Measurements from ENCODE around the gene OR51T1. TPM values are rescaled to one million over a fixed set of nuclear protein-coding genes. Genes with fewer than 3 reads are reported as not detected.
A peak's percentile ranks its signal among the peaks of the same experiment; 100 is the strongest.
"Not testable (repeated sequence)": the region's sequence is repeated elsewhere in the genome, so short reads cannot be mapped to it uniquely, and the experiment has no call there.

OR51T1 gene
- total RNA-seq, 2 donors from 2014 or later, result not detected

DNA sequence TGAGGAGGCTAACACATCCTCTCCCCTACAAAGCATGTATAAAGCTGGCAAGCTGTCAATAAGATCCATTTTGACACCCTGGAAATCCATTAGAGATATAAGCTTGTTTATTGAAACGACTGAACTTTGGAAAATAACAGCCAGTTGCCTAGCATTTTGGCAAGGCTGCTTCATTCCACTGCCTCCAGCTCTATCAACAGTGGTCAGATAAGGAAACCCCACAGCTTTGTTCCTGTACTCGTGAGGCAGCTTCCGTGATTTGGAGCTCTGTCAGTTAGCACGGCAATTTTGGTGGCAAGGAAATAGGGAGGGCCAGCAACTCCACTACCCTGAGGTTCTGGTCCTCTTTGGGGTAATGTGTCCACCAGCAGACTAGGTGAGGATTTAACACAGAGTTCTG lies 30.7 kb upstream of the OR51T1 start:
- Histone ChIP-seq H3K27me3 (ENCODE audit: control insufficient read depth, insufficient read depth, low read length, poor library complexity, severe bottlenecking) (no peaks in the 10 kb centered on the region), H3K36me3 (ENCODE audit: control insufficient read depth, insufficient read depth, low read length) (no peaks in the 10 kb centered on the region), H3K27ac (ENCODE audit: low read depth, low read length) (no peak overlapping the region), H3K9ac (ENCODE audit: extremely low read depth, low read length, poor library complexity, severe bottlenecking) (no peak overlapping the region), H3K9me3 (ENCODE audit: control insufficient read depth, low read length) (no peaks in the 10 kb centered on the region), H3K4me3 (ENCODE audit: low read length) (no peak overlapping the region), H3K4me1 (ENCODE audit: control insufficient read depth, insufficient read depth, low read length) (no peaks in the 10 kb centered on the region)
- WGBS, 2 experiments (ENCODE audit: insufficient coverage in 1 of 2, insufficient read length in 1 of 2), result 70 to 79% methylated on average over 2 to 4 of the region's 4 CpGs
- no peak for DNase-seq
- no peak overlapping the region for H3K27ac Mint-ChIP-seq
- TF ChIP-seq, protein P1, sequence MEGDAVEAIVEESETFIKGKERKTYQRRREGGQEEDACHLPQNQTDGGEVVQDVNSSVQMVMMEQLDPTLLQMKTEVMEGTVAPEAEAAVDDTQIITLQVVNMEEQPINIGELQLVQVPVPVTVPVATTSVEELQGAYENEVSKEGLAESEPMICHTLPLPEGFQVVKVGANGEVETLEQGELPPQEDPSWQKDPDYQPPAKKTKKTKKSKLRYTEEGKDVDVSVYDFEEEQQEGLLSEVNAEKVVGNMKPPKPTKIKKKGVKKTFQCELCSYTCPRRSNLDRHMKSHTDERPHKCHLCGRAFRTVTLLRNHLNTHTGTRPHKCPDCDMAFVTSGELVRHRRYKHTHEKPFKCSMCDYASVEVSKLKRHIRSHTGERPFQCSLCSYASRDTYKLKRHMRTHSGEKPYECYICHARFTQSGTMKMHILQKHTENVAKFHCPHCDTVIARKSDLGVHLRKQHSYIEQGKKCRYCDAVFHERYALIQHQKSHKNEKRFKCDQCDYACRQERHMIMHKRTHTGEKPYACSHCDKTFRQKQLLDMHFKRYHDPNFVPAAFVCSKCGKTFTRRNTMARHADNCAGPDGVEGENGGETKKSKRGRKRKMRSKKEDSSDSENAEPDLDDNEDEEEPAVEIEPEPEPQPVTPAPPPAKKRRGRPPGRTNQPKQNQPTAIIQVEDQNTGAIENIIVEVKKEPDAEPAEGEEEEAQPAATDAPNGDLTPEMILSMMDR (conservative IDR thresholded peaks at IDR 0.05), result no peak
- no peaks in the 10 kb centered on the region for H3K36me3 Mint-ChIP-seq (ENCODE audit: low read depth)
- no peaks in the 10 kb centered on the region for H3K27me3 Mint-ChIP-seq (ENCODE audit: insufficient read depth)
- H3K4me1 Mint-ChIP-seq, result no peaks in the 10 kb centered on the region
- H3K9me3 Mint-ChIP-seq, result no peaks in the 10 kb centered on the region
- no peak overlapping the region for H3K4me3 Mint-ChIP-seq

DNA sequence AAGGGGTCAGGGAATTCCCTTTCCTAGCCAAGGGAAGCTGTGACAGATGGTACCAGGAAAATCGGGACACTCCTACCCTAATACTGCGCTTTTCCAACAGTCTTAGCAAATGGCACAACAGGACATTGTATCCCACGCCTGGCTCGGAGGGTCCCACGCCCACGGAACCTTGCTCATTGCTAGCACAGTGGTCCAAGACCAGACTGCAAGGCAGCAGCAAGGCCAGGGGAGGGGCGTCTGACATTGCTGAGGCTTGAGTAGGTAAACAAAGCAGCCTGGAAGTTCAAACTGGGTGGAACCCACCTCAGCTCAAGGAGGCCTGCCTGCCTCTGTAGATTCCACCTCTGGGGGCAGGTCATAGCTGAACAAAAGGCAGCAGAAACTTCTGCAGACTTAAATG lies 27.4 kb upstream of the OR51T1 start:
- H3K36me3 Mint-ChIP-seq (ENCODE audit: low read depth); H3K4me3 Mint-ChIP-seq; H3K9me3 ChIP-seq (ENCODE audit: control insufficient read depth, low read length); DNase-seq; H3K4me1 Mint-ChIP-seq; H3K27ac Mint-ChIP-seq; H3K36me3 ChIP-seq (ENCODE audit: control insufficient read depth, insufficient read depth, low read length); H3K4me3 ChIP-seq (ENCODE audit: low read length); H3K4me1 ChIP-seq (ENCODE audit: control insufficient read depth, insufficient read depth, low read length); H3K27ac ChIP-seq (ENCODE audit: low read depth, low read length); H3K27me3 Mint-ChIP-seq (ENCODE audit: insufficient read depth); H3K9ac ChIP-seq (ENCODE audit: extremely low read depth, low read length, poor library complexity, severe bottlenecking); H3K9me3 Mint-ChIP-seq; H3K27me3 ChIP-seq (ENCODE audit: control insufficient read depth, insufficient read depth, low read length, poor library complexity, severe bottlenecking): not testable (repeated sequence)
- 94 to 96% methylated on average over 7 of the region's 7 CpGs for WGBS, 2 experiments (ENCODE audit: insufficient coverage in 1 of 2, insufficient read length in 1 of 2)

DNA sequence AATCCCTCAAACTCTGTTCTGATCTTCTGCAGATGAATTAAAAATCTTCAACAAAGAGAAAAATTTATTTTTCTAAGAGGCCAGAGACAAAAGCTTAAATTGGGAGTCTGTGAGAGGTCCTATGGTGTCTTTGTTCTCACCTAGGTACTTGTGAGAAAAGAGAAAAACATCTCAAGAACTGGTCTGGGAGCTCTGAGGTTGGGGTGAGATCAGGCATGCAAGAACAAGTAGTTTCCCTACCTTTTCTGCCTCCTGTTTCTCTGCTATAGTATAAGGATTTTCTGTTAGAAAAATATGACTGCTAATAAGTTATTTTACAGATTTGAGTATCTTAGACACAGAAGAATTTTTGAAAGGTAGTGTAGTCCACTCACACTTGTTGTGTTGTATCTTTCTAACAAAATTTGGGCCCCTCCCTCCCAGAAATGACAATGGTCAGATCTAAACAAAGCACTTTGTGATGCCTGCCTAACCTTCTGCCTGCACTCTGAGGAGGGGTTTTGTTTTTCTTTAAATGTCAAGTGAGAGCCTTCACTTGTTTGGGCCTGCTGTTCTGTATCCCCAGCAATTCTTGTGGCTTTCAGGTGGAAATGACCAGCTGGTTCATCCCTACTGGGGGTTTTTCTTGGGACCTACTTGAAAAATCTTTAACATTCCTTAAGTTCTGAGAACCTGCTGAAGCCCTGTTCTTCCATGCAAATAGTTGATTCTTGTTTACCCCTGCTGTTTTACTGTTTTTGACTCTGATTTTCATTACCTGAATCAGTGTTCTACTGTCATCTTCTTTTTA lies 19.1 kb upstream of the OR51T1 start:
- TF ChIP-seq, protein P1 (conservative IDR thresholded peaks at IDR 0.05), result no peak
- DNase-seq, result peak; percentile 71
- no peaks in the 10 kb centered on the region for H3K36me3 ChIP-seq (ENCODE audit: control insufficient read depth, insufficient read depth, low read length)
- H3K27me3 Mint-ChIP-seq (ENCODE audit: insufficient read depth), result no peaks in the 10 kb centered on the region
- no peak overlapping the region for H3K9ac ChIP-seq (ENCODE audit: extremely low read depth, low read length, poor library complexity, severe bottlenecking)
- no peak overlapping the region for H3K27ac Mint-ChIP-seq
- H3K4me1 ChIP-seq (ENCODE audit: control insufficient read depth, insufficient read depth, low read length), result no peaks in the 10 kb centered on the region
- peaks cover 15% of the 10 kb centered on the region for H3K4me1 Mint-ChIP-seq
- peaks cover 5% of the 10 kb centered on the region for H3K9me3 Mint-ChIP-seq
- H3K4me3 ChIP-seq (ENCODE audit: low read length), result no peak overlapping the region
- no peak overlapping the region for H3K27ac ChIP-seq (ENCODE audit: low read depth, low read length)
- H3K4me3 Mint-ChIP-seq, result no peak overlapping the region
- no peaks in the 10 kb centered on the region for H3K9me3 ChIP-seq (ENCODE audit: control insufficient read depth, low read length)
- no peaks in the 10 kb centered on the region for H3K36me3 Mint-ChIP-seq (ENCODE audit: low read depth)
- H3K27me3 ChIP-seq (ENCODE audit: control insufficient read depth, insufficient read depth, low read length, poor library complexity, severe bottlenecking), result no peaks in the 10 kb centered on the region

DNA sequence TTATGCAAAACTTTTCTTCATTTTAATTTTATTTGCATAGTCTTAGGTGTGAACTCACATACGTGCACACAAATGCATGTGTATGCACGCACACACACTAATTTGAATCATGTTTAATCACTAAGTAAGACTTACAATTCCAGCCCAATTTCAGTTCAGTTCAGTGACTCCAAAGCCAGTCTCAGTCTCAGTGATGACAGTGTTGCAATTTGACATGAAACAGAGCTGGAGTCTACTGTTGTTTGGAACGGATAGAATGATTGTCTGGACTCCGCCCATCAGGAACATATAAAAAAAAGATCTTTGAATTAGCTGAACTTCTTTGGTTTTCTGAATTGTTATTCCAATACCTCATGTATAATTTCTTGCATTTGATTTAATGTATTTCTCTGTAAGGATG lies 17.8 kb upstream of the OR51T1 start:
- H3K27me3 Mint-ChIP-seq (ENCODE audit: insufficient read depth), result peaks cover 2% of the 10 kb centered on the region
- WGBS, 2 experiments (ENCODE audit: insufficient coverage in 1 of 2, insufficient read length in 1 of 2), result 92 to 100% methylated on average over 2 to 4 of the region's 4 CpGs

More for the DNA sequence above, 17.8 kb upstream of the OR51T1 start:
- no peaks in the 10 kb centered on the region for H3K36me3 ChIP-seq (ENCODE audit: control insufficient read depth, insufficient read depth, low read length)
- no peak overlapping the region for H3K4me3 ChIP-seq (ENCODE audit: low read length)
- no peaks in the 10 kb centered on the region for H3K27me3 ChIP-seq (ENCODE audit: control insufficient read depth, insufficient read depth, low read length, poor library complexity, severe bottlenecking)
- H3K9ac ChIP-seq (ENCODE audit: extremely low read depth, low read length, poor library complexity, severe bottlenecking), result no peak overlapping the region
- H3K9me3 ChIP-seq (ENCODE audit: control insufficient read depth, low read length), result no peaks in the 10 kb centered on the region
- no peak for DNase-seq
- TF ChIP-seq, protein P1 (conservative IDR thresholded peaks at IDR 0.05), result no peak
- no peaks in the 10 kb centered on the region for H3K36me3 Mint-ChIP-seq (ENCODE audit: low read depth)
- H3K4me3 Mint-ChIP-seq, result no peak overlapping the region
- no peak overlapping the region for H3K27ac ChIP-seq (ENCODE audit: low read depth, low read length)
- peaks cover 5% of the 10 kb centered on the region for H3K9me3 Mint-ChIP-seq
- H3K27ac Mint-ChIP-seq, result no peak overlapping the region
- H3K4me1 ChIP-seq (ENCODE audit: control insufficient read depth, insufficient read depth, low read length), result no peaks in the 10 kb centered on the region
- H3K4me1 Mint-ChIP-seq, result peaks cover 15% of the 10 kb centered on the region
